K562 (cell line): ENCODE data around the gene SMYD2. TPM values are rescaled to one million over a fixed set of nuclear protein-coding genes. Genes with fewer than 3 reads are reported as not detected.

ENCODE experiments used
- ATAC-seq: fragments of 200-7000 bp; cut with Tn5 transposase; 3 replicates; pipeline ENCODE4 v1.9.1; 2020; ENCODE audit warnings: moderate library complexity
- BruUV-seq: library from RNA; stranded (reverse); fragments of 400-500 nt; replicated peaks from 2 replicates; lab custom pipeline; 2021; lab: Mats Ljungman, UMichigan
- CTCF ChIA-PET: fragments of 300-600 bp; formaldehyde crosslinking; extraction: SDS; loops from one replicate; lab custom pipeline; 2021; ENCODE audit warnings: low intra/inter-chr PET ratio; lab: Yijun Ruan, JAX
- POLR2A ChIA-PET: fragments of 300-600, 350-650 bp; sonication (Branson Sonifier 250); formaldehyde crosslinking; extraction: SDS; loops from one replicate; lab custom pipeline; 2021; ENCODE audit warnings: antibody characterized with exemption, inconsistent platforms; lab: Yijun Ruan, JAX
- DNase-seq, 4 experiments: peaks; one replicate each; pipeline versions ENCODE4 v3.0.0 to v3.0.0-alpha.2; 2011 to 2018; ENCODE audit warnings: low spot score in 3 of 4, mixed read lengths in 3 of 4; ENCODE audit errors: extremely low read depth in 1 of 4
- FAIRE-seq: peaks from 2 replicates; lab custom pipeline; 2011; peaks lifted over from hg19 to GRCh38; lab: Jason Lieb, UNC
- H2AFZ ChIP-seq: 2 replicates; pipeline ENCODE4 v1.6.0; 2011; ENCODE audit warnings: low read depth, low read length, control low read depth, inconsistent platforms
- H3K27ac ChIP-seq: fragments of 200-600 bp; 3 replicates; pipeline ENCODE4 v1.8.0; 2011; ENCODE audit warnings: low read depth, mild to moderate bottlenecking, control low read depth, inconsistent platforms, low read length, moderate library complexity, mixed read lengths; ENCODE audit errors: extremely low read depth
- H3K27me3 ChIP-seq, 2 experiments: fragments of 300-600 bp in 1 of 2; 2 replicates in 1 of 2; 3 replicates in 1 of 2; pipeline versions ENCODE4 v1.6.0 to v1.8.0; 2011; ENCODE audit warnings: inconsistent platforms in 2 of 2, low read length in 2 of 2, mild to moderate bottlenecking in 1 of 2, mixed read lengths in 1 of 2, moderate library complexity in 1 of 2; ENCODE audit not compliant: control insufficient read depth in 2 of 2, insufficient read depth in 2 of 2
- H3K36me3 ChIP-seq: fragments of 300-600 bp; 3 replicates; pipeline ENCODE4 v1.8.0; 2011; ENCODE audit warnings: mild to moderate bottlenecking, low read length, inconsistent platforms; ENCODE audit not compliant: control insufficient read depth, insufficient read depth
- H3K4me1 ChIP-seq, 2 experiments: fragments of 200-600 bp in 1 of 2; replicated peaks in 1 of 2; 2 replicates in 1 of 2; 3 replicates in 1 of 2; pipeline versions ENCODE4 v1.5.1 to v1.8.0; 2011; ENCODE audit warnings: inconsistent platforms in 2 of 2, low read length in 2 of 2, mild to moderate bottlenecking in 1 of 2, mixed read lengths in 1 of 2, moderate library complexity in 1 of 2; ENCODE audit not compliant: control insufficient read depth in 2 of 2, insufficient read depth in 2 of 2
- H3K4me2 ChIP-seq: 2 replicates; pipeline ENCODE4 v1.6.1; 2011; ENCODE audit warnings: low read length, control low read depth, inconsistent platforms, mixed read lengths; ENCODE audit not compliant: insufficient read depth
- H3K4me3 ChIP-seq: fragments of 200-600 bp; sonication (generic), shearing (Covaris generic); 2 replicates; pipeline ENCODE4 v1.5.1; 2016; ENCODE audit warnings: control low read depth, inconsistent platforms
- H3K79me2 ChIP-seq: fragments of 200-600 bp; 3 replicates; pipeline ENCODE4 v1.8.0; 2011; ENCODE audit warnings: low read length, inconsistent platforms; ENCODE audit not compliant: control insufficient read depth, insufficient read depth
- H3K9ac ChIP-seq, 2 experiments: 2 replicates each; pipeline versions ENCODE4 v1.6.0 to v1.6.1; 2011; ENCODE audit warnings: low read depth in 2 of 2, low read length in 2 of 2, control low read depth in 1 of 2, inconsistent platforms in 1 of 2, mild to moderate bottlenecking in 1 of 2, mixed read lengths in 1 of 2; ENCODE audit not compliant: insufficient read depth in 1 of 2
- H3K9me1 ChIP-seq: one replicate; pipeline ENCODE4 v1.6.0; 2011; ENCODE audit warnings: inconsistent platforms, mild to moderate bottlenecking, low read length, moderate library complexity; ENCODE audit not compliant: control insufficient read depth, insufficient read depth
- H3K9me3 ChIP-seq: replicated peaks from 2 replicates; pipeline ENCODE4 v1.5.1; 2011; ENCODE audit warnings: low read depth, low read length, inconsistent platforms; ENCODE audit not compliant: control insufficient read depth, insufficient read depth
- H4K20me1 ChIP-seq: replicated peaks from 2 replicates; pipeline ENCODE4 v1.6.1; 2011; ENCODE audit warnings: low read length, inconsistent platforms, mixed read lengths; ENCODE audit not compliant: control insufficient read depth, insufficient read depth
- DNMT1 ChIP-seq: fragments of 450-650 bp; IDR thresholded peaks from 2 replicates; pipeline ENCODE4 v1.6.1; 2016; ENCODE audit warnings: antibody characterized with exemption, mild to moderate bottlenecking
- ELK1 ChIP-seq: sonication (generic); formaldehyde crosslinking; IDR thresholded peaks from 2 replicates; pipeline ENCODE4 v1.8.1; 2022; ENCODE audit warnings: missing genetic modification reagents
- HMG20A ChIP-seq: fragments of 450-650 bp; formaldehyde crosslinking; conservative IDR thresholded peaks from 2 replicates; pipeline ENCODE4 v1.4.0; 2020; ENCODE audit warnings: mild to moderate bottlenecking, mixed read lengths
- ILF3 ChIP-seq: fragments of 450-650 bp; IDR thresholded peaks from 2 replicates; pipeline ENCODE4 v1.6.1; 2018; ENCODE audit warnings: antibody characterized with exemption, mild to moderate bottlenecking, moderate library complexity, borderline replicate concordance
- KLF16 ChIP-seq: IDR thresholded peaks from 2 replicates; pipeline ENCODE4 v1.6.1; 2016; ENCODE audit warnings: antibody characterized with exemption
- NFIX ChIP-seq: fragments of 250-450 bp; sonication (Bioruptor Pico); IDR thresholded peaks from 2 replicates; pipeline ENCODE4 v1.4.0; 2020; ENCODE audit warnings: low read depth, mild to moderate bottlenecking, moderate library complexity
- PTBP1 ChIP-seq: fragments of 200-400 bp; formaldehyde crosslinking; IDR thresholded peaks from 2 replicates; pipeline ENCODE4 v1.6.1; 2017; ENCODE audit warnings: low read depth, low read length
- RAD21 ChIP-seq, 2 experiments: fragments of 250-450 bp in 1 of 2; fragments of 450-650 bp in 1 of 2; sonication (Bioruptor Pico) in 1 of 2; formaldehyde crosslinking in 1 of 2; IDR thresholded peaks in 1 of 2; conservative IDR thresholded peaks in 1 of 2; 2 replicates each; pipeline versions ENCODE4 v1.4.0 to v1.8.0; 2020 to 2022; ENCODE audit warnings: mild to moderate bottlenecking in 2 of 2, moderate library complexity in 1 of 2
- RUNX1 ChIP-seq: sonication (generic); IDR thresholded peaks from 2 replicates; pipeline ENCODE4 v1.6.1; 2016; ENCODE audit warnings: antibody characterized with exemption, low read depth
- U2AF1 ChIP-seq: fragments of 200-400 bp; formaldehyde crosslinking; optimal IDR thresholded peaks from 2 replicates; pipeline ENCODE3; 2017; ENCODE audit warnings: mild to moderate bottlenecking, low read depth, low read length, moderate library complexity
- ZNF217 ChIP-seq: sonication (generic); formaldehyde crosslinking; IDR thresholded peaks from 2 replicates; pipeline ENCODE4 v1.8.0; 2022; ENCODE audit warnings: mild to moderate bottlenecking, missing genetic modification reagents
- ZNF398 ChIP-seq: fragments of 250-450 bp; sonication (Bioruptor Pico); IDR thresholded peaks from 2 replicates; pipeline ENCODE4 v1.8.0; 2021; ENCODE audit warnings: moderate library complexity, mild to moderate bottlenecking, inconsistent platforms
- ZNF695 ChIP-seq: fragments of 450-650 bp; formaldehyde crosslinking; IDR thresholded peaks from 2 replicates; pipeline ENCODE4 v1.4.0; 2020; ENCODE audit warnings: mild to moderate bottlenecking, moderate library complexity
- WGBS: fragments of 100-300 bp; shearing (Covaris generic); methylation state at CpG from one replicate; pipeline ENCODE4 v1.1.6; 2016; ENCODE audit warnings: low coverage, mixed read lengths; ENCODE audit not compliant: insufficient coverage; ENCODE audit errors: missing lambda C conversion rate; 5-methylcytosine and 5-hydroxymethylcytosine counted together
- in situ Hi-C: fragments of 300-500 bp; cut with MboI; formaldehyde crosslinking; loops from 4 replicates; pipeline ENCODE4 v1.15.0; 2018; ENCODE audit warnings: inconsistent platforms, mixed read lengths
- intact Hi-C: fragments of 100-400 bp; cut with micrococcal nuclease; formaldehyde crosslinking; loops from 2 replicates; pipeline ENCODE4 v1.14.2; 2022
- polyA plus RNA-seq, 8 experiments: library from polyadenylated mRNA; depleted of rRNA in 4 of 8; stranded (reverse) in 5 of 8; unstranded in 3 of 8; fragments of >200 nt; fragmentation: Nextera tagmentation in 2 of 8; fragmentation: Illumina TruSeq in 1 of 8; extraction: Ambion mirVana in 2 of 8; extraction: Trizol in 1 of 8; gene quantifications; 2 replicates each; pipeline versions ENCODE4 v1.2.1 to v1.2.3, GENCODE V29; 2011 to 2014; ENCODE audit warnings: inconsistent platforms in 1 of 8, missing spikeins in 1 of 8
- total RNA-seq, 7 experiments: library from RNA; depleted of rRNA in 6 of 7; stranded (reverse); fragments of >200 nt in 6 of 7; fragmentation: Illumina TruSeq in 2 of 7; extraction: Trizol in 2 of 7; gene quantifications; 2 replicates each; pipeline versions ENCODE4 v1.2.1 to v1.2.3, GENCODE V29; 2011 to 2021; ENCODE audit warnings: low replicate concordance in 1 of 7

Gene SMYD2
- total and polyA plus RNA-seq, 9 of the 15 experiments (the other 6 are each of a cell fraction or from before 2014, with no cell fraction given) = 13.8 to 81.3 (median 39.9) TPM

- Histone ChIP-seq H3K9me1 (no peaks in the 10 kb centered on the region), H3K4me3 (no peak overlapping the region), H2AFZ (no peak overlapping the region), H3K4me1 (no peaks in the 10 kb centered on the region), H3K36me3 (no peaks in the 10 kb centered on the region), H4K20me1 (no peaks in the 10 kb centered on the region), H3K79me2 (no peaks in the 10 kb centered on the region), H3K9ac (no peak overlapping the region), H3K27me3 (peaks cover 1 to 15% of the 10 kb centered on the region in 2 experiments; a peak in 4 of 5 replicates), H3K9me3 (no peaks in the 10 kb centered on the region), H3K27ac (no peak overlapping the region), H3K4me2 (no peak overlapping the region)
- intact Hi-C loops (no loop called here), in situ Hi-C loops (no loop called here)
- no peak for DNase-seq
- ChIA-PET POLR2A (interaction anchor here (1.0 kb wide), 1 partner anchor 9 kb away, joined by 3 read pairs; no protein-coding TSS in a partner anchor), CTCF (no interaction called here)
- TF ChIP-seq DNMT1 (no peak), KLF16 (no peak), ILF3 (no peak), ZNF695 (CRISPR knock-in tag) (no peak), ELK1 (CRISPR knock-in tag) (no peak), HMG20A (no peak), RUNX1 (no peak), PTBP1 (no peak), U2AF1 (no peak), NFIX (CRISPR knock-in tag) (no peak), ZNF398 (CRISPR knock-in tag) (no peak), ZNF217 (CRISPR knock-in tag) (no peak), RAD21 (CRISPR knock-in tag; conservative IDR thresholded peaks at IDR 0.05 in 1 of 2, IDR thresholded peaks at IDR 0.05 in 1 of 2) (no peak)
- no peak for FAIRE-seq
- no peak for ATAC-seq
- no TSS peak for BruUV-seq
- 3% methylated on average over 14 of the region's 14 CpGs for WGBS
Observed at GRCh38 chr1:214249651-214250050, 31.3 kb upstream of the SMYD2 start.
